GM23338 (cell line): ENCODE measurements around the gene MAPK6. TPM values are rescaled to one million over a fixed set of nuclear protein-coding genes. Genes with fewer than 3 reads are reported as not detected.
A peak's percentile ranks its signal among the peaks of the same experiment; 100 is the strongest.

Experiments
- ATAC-seq: fragments of 200-7000 bp; cut with Tn5 transposase; 3 replicates; pipeline ENCODE4 v1.9.1; 2020
- DNase-seq: peaks from one replicate; pipeline ENCODE4 v3.0.0-alpha.2; 2015; ENCODE audit warnings: low spot score
- H2AFZ ChIP-seq: fragments of 200-600 bp; sonication (generic); 2 replicates; pipeline ENCODE4 v1.8.0; 2016; ENCODE audit warnings: antibody characterized with exemption, mild to moderate bottlenecking, moderate library complexity
- H3F3A ChIP-seq: fragments of 200-600 bp; sonication (generic); replicated peaks from 2 replicates; pipeline ENCODE4 v1.8.0; 2017; ENCODE audit warnings: antibody characterized with exemption, mixed run types, low read depth
- H3K27ac ChIP-seq: fragments of 200-600 bp; sonication (generic); 2 replicates; pipeline ENCODE4 v1.6.1; 2016; ENCODE audit warnings: low read depth
- H3K27me3 ChIP-seq: fragments of 200-600 bp; sonication (generic); 2 replicates; pipeline ENCODE4 v1.8.0; 2016; ENCODE audit warnings: mild to moderate bottlenecking, mixed run types, moderate library complexity; ENCODE audit not compliant: insufficient read depth
- H3K36me3 ChIP-seq: fragments of 200-600 bp; sonication (generic); 2 replicates; pipeline ENCODE4 v1.8.0; 2016; ENCODE audit warnings: mild to moderate bottlenecking; ENCODE audit not compliant: insufficient read depth
- H3K4me1 ChIP-seq: fragments of 200-600 bp; sonication (generic); 2 replicates; pipeline ENCODE4 v1.8.0; 2016; ENCODE audit warnings: mild to moderate bottlenecking, moderate library complexity; ENCODE audit not compliant: insufficient read depth
- H3K4me2 ChIP-seq: fragments of 200-600 bp; sonication (generic); 2 replicates; pipeline ENCODE4 v1.7.1; 2017; ENCODE audit warnings: mixed run types
- H3K4me3 ChIP-seq: fragments of 200-600 bp; sonication (generic); 2 replicates; pipeline ENCODE4 v1.6.1; 2016; ENCODE audit warnings: mixed run types
- H3K79me2 ChIP-seq: fragments of 200-600 bp; sonication (generic); replicated peaks from 2 replicates; pipeline ENCODE4 v1.8.0; 2017; ENCODE audit warnings: mild to moderate bottlenecking; ENCODE audit not compliant: insufficient read depth
- H3K9me2 ChIP-seq: fragments of 200-600 bp; sonication (generic); 2 replicates; pipeline ENCODE4 v1.8.0; 2017; ENCODE audit not compliant: insufficient read depth
- H4K20me1 ChIP-seq: fragments of 200-600 bp; sonication (generic); replicated peaks from 2 replicates; pipeline ENCODE4 v1.8.0; 2017; ENCODE audit warnings: mild to moderate bottlenecking; ENCODE audit not compliant: insufficient read depth
- H3K27ac Mint-ChIP-seq: 2 replicates; pipeline ENCODE4 v1.8.0; 2020; ENCODE audit warnings: inconsistent platforms, mild to moderate bottlenecking, moderate library complexity, mixed read lengths
- H3K27me3 Mint-ChIP-seq: 3 replicates; pipeline ENCODE4 v1.8.0; 2022; ENCODE audit warnings: low read depth, mild to moderate bottlenecking, moderate library complexity, mixed read lengths, inconsistent platforms; ENCODE audit not compliant: insufficient read depth, poor library complexity
- H3K36me3 Mint-ChIP-seq: 3 replicates; pipeline ENCODE4 v1.8.0; 2021; ENCODE audit warnings: low read depth, mild to moderate bottlenecking, inconsistent platforms, moderate library complexity, mixed read lengths
- H3K4me1 Mint-ChIP-seq: 3 replicates; pipeline ENCODE4 v1.8.0; 2020; ENCODE audit warnings: mild to moderate bottlenecking, inconsistent platforms, mixed read lengths
- H3K4me3 Mint-ChIP-seq: 3 replicates; pipeline ENCODE4 v1.8.0; 2021; ENCODE audit warnings: moderate library complexity, mild to moderate bottlenecking, inconsistent platforms, mixed read lengths
- H3K9me3 Mint-ChIP-seq: 3 replicates; pipeline ENCODE4 v1.8.0; 2020; ENCODE audit warnings: moderate library complexity, mild to moderate bottlenecking, inconsistent platforms, mixed read lengths
- CTCF ChIP-seq, 2 experiments: fragments of 200-600 bp in 1 of 2; sonication (generic) in 1 of 2; conservative IDR thresholded peaks; 2 replicates each; pipeline versions ENCODE4 v1.5.1 to v1.6.1; 2016 to 2017; ENCODE audit warnings: antibody characterized with exemption in 2 of 2, low read depth in 2 of 2, mild to moderate bottlenecking in 2 of 2, moderate library complexity in 1 of 2
- EZH2 ChIP-seq: fragments of 200-600 bp; sonication (generic); IDR thresholded peaks from one replicate; pipeline ENCODE4 v1.8.0; 2017; ENCODE audit warnings: antibody characterized with exemption, mild to moderate bottlenecking, low read depth; ENCODE audit not compliant: unreplicated experiment
- NANOG ChIP-seq: IDR thresholded peaks from 2 replicates; pipeline ENCODE4 v1.6.1; 2016; ENCODE audit warnings: antibody characterized with exemption, borderline replicate concordance
- POLR2AphosphoS5 ChIP-seq: IDR thresholded peaks from 2 replicates; pipeline ENCODE4 v1.6.1; 2016; ENCODE audit warnings: antibody characterized with exemption, low read depth
- REST ChIP-seq: IDR thresholded peaks from one replicate; pipeline ENCODE4 v1.6.1; 2018; ENCODE audit warnings: antibody characterized with exemption; ENCODE audit not compliant: unreplicated experiment
- ZNF114 ChIP-seq: fragments of 250-450 bp; sonication (Bioruptor Pico); IDR thresholded peaks from 2 replicates; pipeline ENCODE4 v1.5.0; 2020; ENCODE audit warnings: mild to moderate bottlenecking, moderate library complexity
- ZNF462 ChIP-seq: fragments of 250-450 bp; sonication (Bioruptor Pico); IDR thresholded peaks from 2 replicates; pipeline ENCODE4 v1.5.0; 2020; ENCODE audit warnings: mild to moderate bottlenecking, moderate library complexity
- polyA plus RNA-seq: library from polyadenylated mRNA; unstranded; fragments of >200 nt; fragmentation: Nextera tagmentation; extraction: Ambion mirVana; gene quantifications from 2 replicates; pipeline ENCODE4 v1.2.1, GENCODE V29; 2016
- total RNA-seq: library from RNA; depleted of rRNA; stranded (reverse); fragments of >200 nt; shearing (Covaris generic); gene quantifications from 2 replicates; pipeline ENCODE4 v1.2.3, GENCODE V29; 2014

Gene MAPK6
- total and polyA plus RNA-seq, 2 experiments from 2014 or later: 40.9 to 92.3 TPM

GRCh38 chr15:51982013-51982769 lies 36.8 kb upstream of the MAPK6 start:
- Histone ChIP-seq H3K36me3 (no peaks in the 10 kb centered on the region), H4K20me1 (no peaks in the 10 kb centered on the region), H3K4me2 (no peak overlapping the region), H3F3A (no peaks in the 10 kb centered on the region), H3K4me1 (no peaks in the 10 kb centered on the region), H3K27me3 (no peaks in the 10 kb centered on the region), H3K27ac (no peak overlapping the region), H3K9me2 (no peaks in the 10 kb centered on the region), H3K79me2 (no peaks in the 10 kb centered on the region), H3K4me3 (no peak overlapping the region), H2AFZ (no peak overlapping the region; the same call in 1 of the 2 replicates)
- Mint-ChIP-seq H3K9me3 (no peaks in the 10 kb centered on the region), H3K27ac (no peak overlapping the region), H3K4me1 (peaks cover 4% of the 10 kb centered on the region; the same call in 1 of the 3 replicates), H3K27me3 (peaks cover 6% of the 10 kb centered on the region), H3K36me3 (no peaks in the 10 kb centered on the region), H3K4me3 (no peak overlapping the region)
- DNase-seq (peak; percentile 47), ATAC-seq (peak; percentile 65)
- TF ChIP-seq ZNF114 (CRISPR knock-in tag) (no peak), CTCF (conservative IDR thresholded peaks at IDR 0.05; ENCODE audit: low read depth in 2 of 2) (peak; percentile 56 to 62), ZNF462 (CRISPR knock-in tag) (no peak), EZH2 (no peak), POLR2AphosphoS5 (no peak), NANOG (no peak), REST (no peak)
